Panc1 (cell line): ENCODE measurements around the gene CLMN. TPM values are rescaled to one million over a fixed set of nuclear protein-coding genes. Genes with fewer than 3 reads are reported as not detected.

Experiments used
- ATAC-seq: fragments of 200-7000 bp; cut with Tn5 transposase; 2 replicates; pipeline ENCODE4 v1.9.1; 2020; ENCODE audit warnings: mild to moderate bottlenecking, moderate library complexity
- BruUV-seq: library from RNA; stranded (reverse); fragments of 400-500 nt; replicated peaks from 2 replicates; lab custom pipeline; 2021; lab: Mats Ljungman, UMichigan
- CTCF ChIA-PET: fragments of 300-600 bp; sonication (Branson Sonifier 250); formaldehyde crosslinking; loops from one replicate; lab custom pipeline; 2022; ENCODE audit warnings: antibody characterized with exemption; lab: Charles Lee
- POLR2A ChIA-PET: fragments of 300-600 bp; sonication (Branson Sonifier 250); formaldehyde crosslinking; loops from one replicate; lab custom pipeline; 2022; ENCODE audit warnings: antibody characterized with exemption; lab: Charles Lee
- DNase-seq: peaks from one replicate; pipeline ENCODE4 v3.0.0-alpha.2; 2010; ENCODE audit warnings: low read depth, low spot score
- H3K27ac ChIP-seq: 2 replicates; pipeline ENCODE4 v1.5.1; 2011; ENCODE audit warnings: mild to moderate bottlenecking, low read length, inconsistent platforms
- H3K27me3 ChIP-seq: fragments of 200-500 bp; sonication (Bioruptor generic); 2 replicates; pipeline ENCODE4 v1.6.0; 2014; ENCODE audit warnings: low read length, inconsistent platforms; ENCODE audit not compliant: control insufficient read depth, insufficient read depth
- H3K36me3 ChIP-seq: fragments of 200-500 bp; sonication (Bioruptor generic); 2 replicates; pipeline ENCODE4 v1.5.1; 2014; ENCODE audit warnings: inconsistent platforms, mild to moderate bottlenecking, low read length, moderate library complexity; ENCODE audit not compliant: control insufficient read depth, insufficient read depth
- H3K4me1 ChIP-seq: 2 replicates; pipeline ENCODE4 v1.5.1; 2011; ENCODE audit warnings: inconsistent platforms, mild to moderate bottlenecking, low read length, moderate library complexity; ENCODE audit not compliant: control insufficient read depth, insufficient read depth
- H3K4me3 ChIP-seq, 2 experiments: 2 replicates each; pipeline ENCODE4 v1.5.1; 2011 to 2012; ENCODE audit warnings: low read depth in 2 of 2, low read length in 2 of 2, mild to moderate bottlenecking in 2 of 2, inconsistent platforms in 1 of 2, moderate library complexity in 1 of 2
- H3K9me3 ChIP-seq: fragments of 200-500 bp; sonication (Bioruptor generic); 2 replicates; pipeline ENCODE4 v1.5.1; 2014; ENCODE audit warnings: low read depth, mild to moderate bottlenecking, inconsistent platforms, low read length, moderate library complexity; ENCODE audit not compliant: control insufficient read depth, insufficient read depth
- CTCF ChIP-seq: fragments of 450-650 bp; IDR thresholded peaks from 2 replicates; pipeline ENCODE4 v1.5.1; 2017; ENCODE audit warnings: mild to moderate bottlenecking
- POLR2AphosphoS5 ChIP-seq: IDR thresholded peaks from 2 replicates; pipeline ENCODE4 v1.6.1; 2012; ENCODE audit warnings: mild to moderate bottlenecking, low read depth, low read length, moderate library complexity
- REST ChIP-seq, 2 experiments: IDR thresholded peaks; 2 replicates each; pipeline ENCODE4 v1.6.1; 2011 to 2012; ENCODE audit warnings: low read depth in 2 of 2, control low read depth in 1 of 2, low read length in 1 of 2, mild to moderate bottlenecking in 1 of 2, moderate library complexity in 1 of 2; ENCODE audit not compliant: insufficient read depth in 1 of 2
- SIN3A ChIP-seq: IDR thresholded peaks from 2 replicates; pipeline ENCODE4 v1.6.1; 2012; ENCODE audit warnings: low read depth, mild to moderate bottlenecking, low read length, moderate library complexity, borderline replicate concordance; ENCODE audit not compliant: insufficient read depth
- TCF7L2 ChIP-seq: IDR thresholded peaks from 2 replicates; pipeline ENCODE4 v1.6.1; 2011; ENCODE audit warnings: mild to moderate bottlenecking, low read depth, low read length, inconsistent platforms
- in situ Hi-C: cut with HindIII; loops from 2 replicates; pipeline ENCODE4 v1.10.0; 2016; ENCODE audit warnings: low sequenced_read_pairs, low pct_unique_long_range_greater_than_20kb
- intact Hi-C: fragments of 100-400 bp; cut with micrococcal nuclease; formaldehyde crosslinking; loops from one replicate; pipeline ENCODE4 v1.10.0; 2022; ENCODE audit not compliant: unreplicated experiment
- total RNA-seq: library from RNA; stranded (reverse); gene quantifications from one replicate; pipeline ENCODE4 v1.2.1, GENCODE V29; 2021; ENCODE audit not compliant: unreplicated experiment

Gene CLMN
- total RNA-seq, 1 experiment from 2014 or later: 34.9 TPM

GRCh38 chr14:95244587-95244986 is 75.1 kb downstream of the CLMN start:
- POLR2A ChIA-PET: no interaction called here
- H3K36me3 ChIP-seq: no peaks in the 10 kb centered on the region
- no TSS peak for BruUV-seq
- H3K4me3 ChIP-seq: no peak overlapping the region
- no peak overlapping the region for H3K27ac ChIP-seq
- no peaks in the 10 kb centered on the region for H3K27me3 ChIP-seq
- peaks cover 7% of the 10 kb centered on the region for H3K4me1 ChIP-seq
- CTCF ChIA-PET: no interaction called here
- H3K9me3 ChIP-seq: no peaks in the 10 kb centered on the region
- no peak for TF ChIP-seq POLR2AphosphoS5
- ATAC-seq (no peak), DNase-seq (no peak)
- in situ Hi-C loops: no loop called here
- intact Hi-C loops: no loop called here

- in situ Hi-C loops: no loop called here
- no peak overlapping the region for H3K27ac ChIP-seq
- H3K4me1 ChIP-seq: no peaks in the 10 kb centered on the region
- no peaks in the 10 kb centered on the region for H3K36me3 ChIP-seq
- no peak for ATAC-seq
- CTCF ChIA-PET: no interaction called here
- no TSS peak for BruUV-seq
- intact Hi-C loops: no loop called here
- POLR2A ChIA-PET: no interaction called here
- no peak for DNase-seq
- TF ChIP-seq POLR2AphosphoS5 (no peak), REST (IDR thresholded peaks at IDR 0.05; ENCODE audit: insufficient read depth in 1 of 2, low read depth in 2 of 2, low read length in 1 of 2) (no peak), SIN3A (no peak), CTCF (no peak), TCF7L2 (no peak)
- no peak overlapping the region for H3K4me3 ChIP-seq
- no peaks in the 10 kb centered on the region for H3K9me3 ChIP-seq
- no peaks in the 10 kb centered on the region for H3K27me3 ChIP-seq
These were observed 76.8 kb downstream of the CLMN start for GRCh38 chr14:95242870-95243269.

- H3K27ac ChIP-seq: no peak overlapping the region
- ATAC-seq (no peak), DNase-seq (no peak)
- H3K27me3 ChIP-seq: no peaks in the 10 kb centered on the region
- in situ Hi-C loops: no loop called here
- ChIA-PET CTCF (interaction anchor here (0.5 kb wide), 1 partner anchor 152 kb away, joined by 6 read pairs; no protein-coding TSS in a partner anchor), POLR2A (interaction anchor here (0.6 kb wide), 1 partner anchor 159 kb away, joined by 8 read pairs; no protein-coding TSS in a partner anchor)
- H3K4me3 ChIP-seq: no peak overlapping the region
- no peaks in the 10 kb centered on the region for H3K36me3 ChIP-seq
- no peaks in the 10 kb centered on the region for H3K9me3 ChIP-seq
- BruUV-seq: no TSS peak
- intact Hi-C loops: no loop called here
- TF ChIP-seq POLR2AphosphoS5 (no peak), TCF7L2 (no peak), REST (IDR thresholded peaks at IDR 0.05; ENCODE audit: insufficient read depth in 1 of 2, low read depth in 2 of 2, low read length in 1 of 2) (no peak), SIN3A (no peak), CTCF (no peak)
- no peaks in the 10 kb centered on the region for H3K4me1 ChIP-seq
These were observed 78.6 kb downstream of the CLMN start for GRCh38 chr14:95240859-95241813.
